Stromal cell of bone marrow (primary cell): Measurements from ENCODE around the gene CAP2.

ENCODE experiments used
- DNase-seq: peaks from one replicate; pipeline ENCODE4 v3.0.0-alpha.2; 2012; ENCODE audit warnings: low read depth

CAP2 gene

GRCh38 chr6:17392978-17393891, at the start of gene CAP2:
TSS of gene CAP2 (plus strand) at chr6:17393595. CDS start at chr6:17421556, 27,961 bp downstream.
- DNase-seq: no peak

DNA sequence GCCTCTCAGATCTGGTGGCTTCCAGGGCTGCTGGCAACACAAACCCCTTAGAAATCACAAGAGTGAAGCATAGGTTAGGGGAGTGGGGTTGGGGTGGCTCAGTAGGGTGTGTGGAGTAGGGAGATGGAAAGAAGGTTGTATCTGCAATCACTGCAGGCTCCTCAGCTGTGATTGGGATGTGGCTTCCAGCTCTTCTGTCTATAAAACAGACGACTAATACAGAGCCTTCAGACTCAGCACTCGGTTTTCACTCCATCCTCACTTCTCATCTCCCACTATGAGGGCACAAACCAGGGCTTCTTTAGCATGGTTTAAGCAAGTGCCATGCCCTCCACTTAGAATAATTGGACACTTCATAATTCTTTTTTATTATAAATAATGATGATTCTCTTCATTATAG, 46.4 kb upstream of the CAP2 start:
- DNase-seq: no peak

DNA sequence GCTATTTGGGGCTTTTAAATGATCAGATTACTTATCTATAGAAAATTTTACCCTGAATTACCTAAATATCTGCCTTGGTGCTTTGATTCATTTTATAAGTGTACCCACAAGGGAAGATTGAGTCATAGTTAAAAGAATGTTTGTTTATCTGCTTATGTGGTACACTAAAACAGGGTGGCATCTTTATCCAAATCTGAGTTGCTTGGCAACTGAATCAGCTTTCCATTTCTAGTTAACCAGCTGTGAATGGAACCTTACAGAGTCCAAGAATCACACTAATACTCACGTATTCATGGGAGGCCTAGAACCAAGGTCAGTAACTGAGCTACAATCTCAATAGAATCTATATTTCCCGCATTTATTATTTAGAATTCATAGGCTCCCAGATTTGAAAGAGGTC, 44.0 kb upstream of the CAP2 start:
- DNase-seq: peak; percentile 21

DNA sequence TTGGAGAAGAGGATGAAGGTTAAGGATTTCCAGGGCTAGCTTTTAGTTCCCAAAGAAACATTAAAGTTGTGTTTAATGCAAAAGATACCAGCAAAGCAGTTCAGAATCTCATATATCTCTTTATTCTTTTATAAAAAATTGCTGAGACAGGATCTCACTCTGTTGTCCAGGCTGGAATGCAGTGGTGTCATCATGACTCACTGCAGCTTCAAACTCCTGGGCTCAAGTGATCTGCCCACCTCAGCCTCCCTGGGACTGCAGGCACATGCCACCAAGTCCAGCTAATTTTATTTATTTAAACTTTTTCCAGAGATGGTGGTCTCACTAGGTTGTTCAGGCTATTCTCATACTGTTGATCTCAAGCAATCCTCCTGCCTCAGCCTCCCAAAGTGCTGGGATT, 41.1 kb upstream of the CAP2 start:
- DNase-seq: no peak

- no peak for DNase-seq
Observed at GRCh38 chr6:17353440-17354175, 39.8 kb upstream of the CAP2 start.

DNA sequence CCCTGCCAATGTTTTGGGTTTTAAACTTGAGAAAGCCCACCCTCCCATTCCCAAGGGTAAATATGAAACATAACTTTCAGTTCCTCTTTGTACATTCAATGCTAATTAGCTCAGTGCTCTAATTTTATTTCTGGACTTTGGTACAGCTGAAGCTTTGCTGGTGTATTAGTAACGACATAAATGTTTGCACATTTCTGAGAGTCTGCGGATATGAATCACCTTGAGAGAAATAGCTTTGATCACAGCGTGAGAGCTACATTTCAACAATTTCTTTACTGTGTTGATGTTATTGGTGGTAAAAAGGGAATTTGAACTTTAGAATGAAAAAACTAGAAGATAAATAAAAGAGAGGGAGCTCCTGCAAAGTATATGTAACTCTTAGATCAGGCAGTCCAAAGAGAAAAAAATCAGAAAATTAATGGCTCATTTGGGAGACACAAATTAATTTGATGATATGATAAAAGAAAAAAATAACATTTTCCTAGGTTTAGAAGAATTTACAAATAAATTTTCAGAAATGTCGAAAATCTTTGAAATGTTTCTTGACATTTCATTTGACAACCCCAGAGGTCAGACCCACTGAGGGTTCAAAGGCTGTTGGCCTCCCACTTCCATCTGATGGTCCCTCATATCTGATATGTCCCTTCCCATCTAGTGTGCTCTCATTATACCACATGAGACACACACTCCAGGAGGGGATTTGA, 38.5 kb upstream of the CAP2 start:
- DNase-seq: no peak

GRCh38 chr6:17355404-17355774, 38.0 kb upstream of the CAP2 start:
- no peak for DNase-seq

- DNase-seq: no peak
Observed at GRCh38 chr6:17358515-17358914, 34.9 kb upstream of the CAP2 start.

GRCh38 chr6:17360564-17360963, 32.8 kb upstream of the CAP2 start:
- DNase-seq: no peak

GRCh38 chr6:17361013-17361412, 32.4 kb upstream of the CAP2 start:
- DNase-seq: peak; percentile 38

DNA sequence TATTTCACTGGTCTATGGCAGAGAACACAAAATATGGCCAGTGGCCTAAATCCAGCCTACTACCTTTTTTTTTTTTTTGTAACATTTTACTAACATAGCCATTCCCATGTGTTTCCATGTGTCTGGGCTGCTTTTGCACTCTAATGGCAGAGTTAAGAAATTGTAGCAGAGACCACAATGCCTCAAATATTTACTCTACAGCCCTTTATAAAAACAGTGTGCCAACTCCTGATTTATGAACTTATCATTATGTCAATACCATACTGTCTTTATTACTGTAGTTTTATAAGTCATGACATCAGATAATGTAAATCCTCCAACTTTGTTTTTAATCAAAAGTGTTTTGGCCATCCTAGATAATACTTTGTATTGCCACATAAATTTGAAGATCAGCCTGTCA, 27.4 kb upstream of the CAP2 start:
- no peak for DNase-seq

- DNase-seq: no peak
Observed at GRCh38 chr6:17367868-17368267, 25.5 kb upstream of the CAP2 start.

- peak; percentile 64 for DNase-seq
Observed at GRCh38 chr6:17381424-17382147, 11.8 kb upstream of the CAP2 start.

GRCh38 chr6:17385660-17386059, 7.7 kb upstream of the CAP2 start:
- DNase-seq: no peak

DNA sequence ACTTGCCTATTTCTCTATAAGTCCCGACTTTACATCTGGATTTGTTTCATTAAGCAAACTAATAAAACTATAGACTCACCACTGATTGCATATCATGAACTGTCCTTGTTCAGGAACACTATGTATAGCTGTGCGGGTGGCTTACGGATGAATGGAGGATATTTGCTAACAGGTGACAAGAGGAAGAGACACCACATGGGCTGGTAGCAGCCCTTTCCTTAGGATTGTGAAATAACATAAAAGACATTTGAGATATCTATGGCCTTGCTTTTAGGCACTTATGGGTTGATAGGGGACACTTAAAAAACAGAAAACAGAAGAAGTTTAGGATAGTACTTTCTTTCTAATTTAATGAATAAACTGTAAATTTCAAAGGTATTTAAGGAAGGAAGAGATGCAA, 5.0 kb upstream of the CAP2 start:
- DNase-seq: no peak

GRCh38 chr6:17389274-17389847, 4.0 kb upstream of the CAP2 start:
- DNase-seq: no peak

DNA sequence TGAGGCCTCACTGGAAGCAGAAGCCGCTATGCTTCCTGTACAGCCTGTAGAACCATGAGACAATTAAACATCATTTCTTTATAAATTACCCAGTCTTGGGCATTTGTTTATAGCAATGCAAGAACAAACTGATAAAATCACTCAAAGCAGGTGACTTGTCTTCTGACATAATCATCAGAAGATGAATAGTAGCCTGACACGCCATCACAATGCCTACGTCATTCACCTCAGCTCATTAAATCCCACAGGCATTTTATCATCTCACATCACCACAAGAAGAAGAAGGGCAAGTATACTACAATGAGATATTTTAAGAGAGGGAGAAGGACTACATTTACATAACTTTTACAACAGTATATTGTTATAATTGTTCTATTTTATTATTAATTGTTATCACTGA, 3.1 kb upstream of the CAP2 start:
- no peak for DNase-seq

DNA sequence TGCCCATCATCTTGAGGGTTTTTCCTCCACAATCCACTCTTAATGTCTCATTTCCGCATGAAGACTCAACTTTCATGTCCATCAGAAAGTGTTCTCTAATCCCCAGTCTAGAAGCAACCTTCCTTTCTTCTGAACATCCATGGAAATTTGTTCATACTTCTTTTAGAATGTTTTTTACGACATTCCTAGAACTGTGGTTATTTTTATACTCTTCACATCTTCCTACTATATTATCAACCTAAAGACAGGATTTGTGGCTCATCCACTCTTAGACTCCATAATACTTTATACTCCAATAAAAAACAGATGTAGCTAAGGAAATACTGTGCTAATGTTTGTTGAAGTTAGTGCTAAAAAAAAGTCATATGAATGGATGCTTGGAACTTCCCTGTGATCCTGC, 1.4 kb upstream of the CAP2 start:
- no peak for DNase-seq

- DNase-seq: no peak
Observed at GRCh38 chr6:17393892-17394631, 667 bp downstream of the CAP2 start.

DNA sequence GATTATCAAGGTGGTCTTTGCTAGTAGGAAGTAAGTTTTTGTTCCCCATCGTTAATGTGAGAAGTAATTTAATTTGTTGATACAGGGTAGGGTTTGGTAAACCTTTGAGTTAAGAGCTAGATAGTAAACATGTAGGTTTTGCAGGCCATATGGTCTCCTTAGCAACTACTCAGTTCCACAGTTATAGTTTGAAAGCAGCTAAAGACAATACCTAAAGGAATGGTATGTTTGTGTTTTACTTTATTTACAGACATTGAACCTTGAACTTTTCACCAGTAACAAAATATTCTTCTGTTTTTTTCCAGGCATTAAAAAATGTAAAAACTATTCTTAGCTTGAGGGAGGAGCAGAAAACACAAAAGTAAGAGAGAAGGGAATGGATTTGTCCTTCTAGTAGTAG, 1.7 kb downstream of the CAP2 start:
- DNase-seq: no peak

GRCh38 chr6:17396256-17396655, 2.9 kb downstream of the CAP2 start:
- no peak for DNase-seq
